Lung (tissue), 12 donors: ENCODE data around the gene PKNOX1. TPM values are rescaled to one million over a fixed set of nuclear protein-coding genes. Genes with fewer than 3 reads are reported as not detected.

ENCODE experiments used
- ATAC-seq: fragments of 200-7000 bp; cut with Tn5 transposase; one replicate; pipeline ENCODE4 v1.9.1; 2020; ENCODE audit warnings: moderate number of reproducible peaks; ENCODE audit not compliant: insufficient read depth, low FRiP score
- DNase-seq, 3 donors: peaks; one replicate each; pipeline ENCODE4 v3.0.0-alpha.2; 2013 to 2017
- H3K27ac ChIP-seq, 2 donors: one replicate each; pipeline ENCODE4 v1.5.1; 2013; ENCODE audit warnings: mild to moderate bottlenecking in 2 of 2, moderate library complexity in 2 of 2, control low read depth in 1 of 2, inconsistent platforms in 1 of 2, low read depth in 1 of 2, low read length in 1 of 2
- H3K27me3 ChIP-seq, 3 donors: one replicate each; pipeline ENCODE4 v1.5.1; 2013; ENCODE audit warnings: low read length in 2 of 3; ENCODE audit not compliant: control insufficient read depth in 3 of 3, insufficient read depth in 3 of 3
- H3K36me3 ChIP-seq, 4 donors: one replicate each; pipeline ENCODE4 v1.5.1; 2013; ENCODE audit warnings: low read length in 4 of 4, mild to moderate bottlenecking in 1 of 4, moderate library complexity in 1 of 4; ENCODE audit not compliant: control insufficient read depth in 4 of 4, insufficient read depth in 4 of 4
- H3K4me1 ChIP-seq, 5 donors: one replicate each; pipeline ENCODE4 v1.5.1; 2013; ENCODE audit warnings: low read length in 5 of 5, mild to moderate bottlenecking in 2 of 5, moderate library complexity in 1 of 5; ENCODE audit not compliant: control insufficient read depth in 5 of 5, insufficient read depth in 5 of 5
- H3K4me3 ChIP-seq: one replicate; pipeline ENCODE4 v1.5.1; 2013; ENCODE audit warnings: mild to moderate bottlenecking, control low read depth, moderate library complexity
- H3K9ac ChIP-seq, 2 donors: one replicate each; pipeline ENCODE4 v1.5.1; 2013; ENCODE audit warnings: low read length in 2 of 2, control low read depth in 1 of 2; ENCODE audit not compliant: insufficient read depth in 1 of 2
- H3K9me3 ChIP-seq, 4 donors: one replicate each; pipeline ENCODE4 v1.5.1; 2013; ENCODE audit warnings: low read length in 3 of 4, mild to moderate bottlenecking in 1 of 4, moderate library complexity in 1 of 4; ENCODE audit not compliant: control insufficient read depth in 4 of 4, insufficient read depth in 3 of 4
- CTCF ChIP-seq: IDR thresholded peaks from 2 replicates; pipeline ENCODE4 v1.5.1; 2012; ENCODE audit warnings: mild to moderate bottlenecking; ENCODE audit errors: control extremely low read depth, extremely low read depth
- WGBS, 2 donors: extraction: QIAGEN DNeasy Blood & Tissue Kit; methylation state at CpG; one replicate each; pipeline ENCODE4 v1.1.7; 2013; 5-methylcytosine and 5-hydroxymethylcytosine counted together
- polyA plus RNA-seq, 2 donors: library from polyadenylated mRNA; stranded (reverse); fragments of 200-250 nt; gene quantifications; one replicate each; pipeline ENCODE4 v1.2.1, GENCODE V29; 2013
- total RNA-seq, 2 donors: library from RNA; depleted of rRNA in 1 of 2; stranded (reverse); fragments of >200 nt in 1 of 2; gene quantifications; one replicate each; pipeline ENCODE4 v1.2.1, GENCODE V29; 2014 to 2021
- donor health status: control.
- donor health status: control.
- donor health status: Bipolar disorder and iron deficiency.
- donor health status: healthy.
- donor health status: DM: yes; HTN: yes; CAD: no.

Gene PKNOX1
- total and polyA plus RNA-seq, 4 donors = 9.6 to 40.4 (median 14.2) TPM

- Histone ChIP-seq H3K4me1 (peaks cover 0 to 13% (median 5%) of the 10 kb centered on the region in 5 donors), H3K36me3 (peaks cover 2 to 29% (median 20%) of the 10 kb centered on the region in 4 donors), H3K9me3 (no peaks in the 10 kb centered on the region), H3K9ac (peak overlapping the region in 1 of 2 donors; percentile 73), H3K27ac (no peak overlapping the region), H3K4me3 (no peak overlapping the region), H3K27me3 (no peaks in the 10 kb centered on the region)
- TF ChIP-seq CTCF = no peak
- DNase-seq = no peak
- no peak for ATAC-seq
- 83% methylated on average over 4 of the region's 4 CpGs for WGBS, 2 donors
Measured at GRCh38 chr21:43006874-43007208, 32.5 kb downstream of the PKNOX1 start.

- DNase-seq (no peak), ATAC-seq (no peak)
- Histone ChIP-seq H3K36me3 (peaks cover 2 to 47% (median 30%) of the 10 kb centered on the region in 4 donors), H3K4me1 (no peaks in the 10 kb centered on the region), H3K9ac (no peak overlapping the region), H3K4me3 (no peak overlapping the region), H3K27ac (no peak overlapping the region), H3K9me3 (no peaks in the 10 kb centered on the region), H3K27me3 (no peaks in the 10 kb centered on the region)
- 90 to 97% methylated on average over 6 of the region's 6 CpGs for WGBS, 2 donors
- no peak for TF ChIP-seq CTCF
Measured at GRCh38 chr21:43012596-43012995, 38.2 kb downstream of the PKNOX1 start.

- TF ChIP-seq CTCF = no peak
- Histone ChIP-seq H3K36me3 (peaks cover 0 to 44% (median 30%) of the 10 kb centered on the region in 4 donors), H3K9me3 (no peaks in the 10 kb centered on the region), H3K4me3 (no peak overlapping the region), H3K9ac (no peak overlapping the region), H3K27ac (no peak overlapping the region), H3K4me1 (no peaks in the 10 kb centered on the region), H3K27me3 (no peaks in the 10 kb centered on the region)
- ATAC-seq = no peak
- DNase-seq = no peak
- 83 to 85% methylated on average over 13 of the region's 13 CpGs for WGBS, 2 donors
Measured at GRCh38 chr21:43015906-43016540, 41.7 kb downstream of the PKNOX1 start.

- ATAC-seq (no peak), DNase-seq (no peak)
- H3K4me1 ChIP-seq = no peaks in the 10 kb centered on the region
- no peak overlapping the region for H3K4me3 ChIP-seq
- H3K27ac ChIP-seq = no peak overlapping the region
- H3K36me3 ChIP-seq = peaks cover 0 to 46% (median 29%) of the 10 kb centered on the region in 4 donors
- 97 to 98% methylated on average over 13 of the region's 13 CpGs for WGBS, 2 donors
- TF ChIP-seq CTCF = no peak
- no peak overlapping the region for H3K9ac ChIP-seq
- no peaks in the 10 kb centered on the region for H3K27me3 ChIP-seq
- no peaks in the 10 kb centered on the region for H3K9me3 ChIP-seq
Measured at GRCh38 chr21:43016728-43017127, 42.4 kb downstream of the PKNOX1 start.
